Smooth muscle cell (in vitro differentiated cells): ENCODE measurements around the gene HMCN2. TPM values are rescaled to one million over a fixed set of nuclear protein-coding genes. Genes with fewer than 3 reads are reported as not detected.
"Not testable (repeated sequence)": the region's sequence is repeated elsewhere in the genome, so short reads cannot be mapped to it uniquely, and the experiment has no call there.

ENCODE experiments used
- DNase-seq: peaks from one replicate; lab custom pipeline; 2025; ENCODE audit not compliant: unreplicated experiment; lab: John Stamatoyannopoulos, UW
- H2AFZ ChIP-seq: fragments of 200-600 bp; sonication (generic); 2 replicates; pipeline ENCODE4 v1.6.0; 2016; ENCODE audit warnings: antibody characterized with exemption, low read depth, mild to moderate bottlenecking
- H3F3A ChIP-seq: fragments of 200-600 bp; sonication (generic); 2 replicates; pipeline ENCODE4 v1.6.0; 2017; ENCODE audit warnings: antibody characterized with exemption, low read depth
- H3K27ac ChIP-seq: fragments of 200-600 bp; sonication (generic); 2 replicates; pipeline ENCODE4 v1.5.1; 2016; ENCODE audit warnings: low read depth, mild to moderate bottlenecking
- H3K27me3 ChIP-seq: fragments of 200-600 bp; sonication (generic); 2 replicates; pipeline ENCODE4 v1.6.1; 2016; ENCODE audit warnings: low read depth, mild to moderate bottlenecking
- H3K36me3 ChIP-seq: fragments of 200-600 bp; sonication (generic); 2 replicates; pipeline ENCODE4 v1.5.1; 2016; ENCODE audit warnings: low read depth
- H3K4me1 ChIP-seq: fragments of 200-600 bp; sonication (generic); 2 replicates; pipeline ENCODE4 v1.5.1; 2016; ENCODE audit warnings: low read depth
- H3K4me2 ChIP-seq: fragments of 200-600 bp; sonication (generic); 2 replicates; pipeline ENCODE4 v1.6.0; 2016; ENCODE audit warnings: mild to moderate bottlenecking
- H3K4me3 ChIP-seq: fragments of 200-600 bp; sonication (generic); 2 replicates; pipeline ENCODE4 v1.5.1; 2016; ENCODE audit warnings: mild to moderate bottlenecking
- H3K79me2 ChIP-seq: fragments of 200-600 bp; sonication (generic); 2 replicates; pipeline ENCODE4 v1.6.0; 2016; ENCODE audit warnings: low read depth, mild to moderate bottlenecking
- H3K9ac ChIP-seq: fragments of 200-600 bp; sonication (generic); 2 replicates; pipeline ENCODE4 v1.6.0; 2016; ENCODE audit warnings: low read depth
- H3K9me3 ChIP-seq: fragments of 200-600 bp; sonication (generic); replicated peaks from 2 replicates; pipeline ENCODE4 v1.5.1; 2016; ENCODE audit warnings: low read depth
- H4K20me1 ChIP-seq: fragments of 200-600 bp; sonication (generic); 2 replicates; pipeline ENCODE4 v1.6.0; 2016; ENCODE audit warnings: low read depth
- CTCF ChIP-seq: fragments of 200-600 bp; sonication (generic); IDR thresholded peaks from 2 replicates; pipeline ENCODE4 v1.5.1; 2017; ENCODE audit warnings: borderline replicate concordance, mild to moderate bottlenecking, antibody characterized with exemption; ENCODE audit not compliant: insufficient read depth, poor library complexity, severe bottlenecking
- WGBS: methylation state at CpG from one replicate; pipeline ENCODE4 v1.1.7; 2016; ENCODE audit warnings: low lambda C conversion rate; 5-methylcytosine and 5-hydroxymethylcytosine counted together
- polyA plus RNA-seq: library from polyadenylated mRNA; unstranded; fragments of >200 nt; fragmentation: Nextera tagmentation; extraction: Ambion mirVana; gene quantifications from 2 replicates; pipeline ENCODE4 v1.2.1, GENCODE V29; 2016
- total RNA-seq: library from RNA; depleted of rRNA; stranded (reverse); fragments of >200 nt; gene quantifications from 2 replicates; pipeline ENCODE4 v1.2.3, GENCODE V29; 2014

Gene HMCN2
- total and polyA plus RNA-seq, 2 experiments from 2014 or later: under 0.01 TPM; not detected in 1

- no peak for DNase-seq
- no peaks in the 10 kb centered on the region for H3K9me3 ChIP-seq
- no peak overlapping the region for H2AFZ ChIP-seq
- no peak overlapping the region for H3K4me3 ChIP-seq
- 81% methylated on average over 10 of the region's 16 CpGs for WGBS
- no peak overlapping the region for H3K9ac ChIP-seq
- H3K4me2 ChIP-seq: no peak overlapping the region
- TF ChIP-seq CTCF: no peak
- H3F3A ChIP-seq: no peaks in the 10 kb centered on the region
- H3K27me3 ChIP-seq: no peaks in the 10 kb centered on the region
- H4K20me1 ChIP-seq: no peaks in the 10 kb centered on the region
- no peaks in the 10 kb centered on the region for H3K36me3 ChIP-seq
- no peak overlapping the region for H3K27ac ChIP-seq
- H3K79me2 ChIP-seq: no peaks in the 10 kb centered on the region
- H3K4me1 ChIP-seq: no peaks in the 10 kb centered on the region
Measured at GRCh38 chr9:130337784-130338380, 72.3 kb downstream of the HMCN2 start.

GRCh38 chr9:130338891-130339290, 73.3 kb downstream of the HMCN2 start:
- H3K27ac ChIP-seq, H3K9me3 ChIP-seq, H3K4me3 ChIP-seq, H3K9ac ChIP-seq, H3K4me2 ChIP-seq, H3K27me3 ChIP-seq, H3K79me2 ChIP-seq, H2AFZ ChIP-seq, H3K36me3 ChIP-seq, DNase-seq, H4K20me1 ChIP-seq, H3F3A ChIP-seq, H3K4me1 ChIP-seq: not testable (repeated sequence)
- WGBS: 93% methylated on average over 8 of the region's 8 CpGs

GRCh38 chr9:130339306-130339705, 73.7 kb downstream of the HMCN2 start:
- Histone ChIP-seq H3K9me3 (no peaks in the 10 kb centered on the region), H3K36me3 (no peaks in the 10 kb centered on the region), H2AFZ (no peak overlapping the region), H3K79me2 (no peaks in the 10 kb centered on the region), H3K27me3 (no peaks in the 10 kb centered on the region), H3K27ac (no peak overlapping the region), H3F3A (no peaks in the 10 kb centered on the region), H3K4me1 (no peaks in the 10 kb centered on the region), H4K20me1 (no peaks in the 10 kb centered on the region), H3K9ac (no peak overlapping the region), H3K4me2 (no peak overlapping the region), H3K4me3 (no peak overlapping the region)
- no peak for DNase-seq
- 85% methylated on average over 4 of the region's 4 CpGs for WGBS
- no peak for TF ChIP-seq CTCF

GRCh38 chr9:130340011-130340410, 74.5 kb downstream of the HMCN2 start:
- WGBS: 83% methylated on average over 9 of the region's 10 CpGs

GRCh38 chr9:130340557-130340956, 75.0 kb downstream of the HMCN2 start:
- WGBS: 90% methylated on average over 17 of the region's 17 CpGs
- H3F3A ChIP-seq, H3K36me3 ChIP-seq, H3K4me1 ChIP-seq, H3K4me3 ChIP-seq, H3K79me2 ChIP-seq, DNase-seq, H3K9me3 ChIP-seq, H3K9ac ChIP-seq, H3K4me2 ChIP-seq, H3K27me3 ChIP-seq, H4K20me1 ChIP-seq, H2AFZ ChIP-seq, H3K27ac ChIP-seq: not testable (repeated sequence)

More at GRCh38 chr9:130340011-130340410, 74.5 kb downstream of the HMCN2 start:
- H3F3A ChIP-seq: no peaks in the 10 kb centered on the region
- no peak for TF ChIP-seq CTCF
- H3K4me3 ChIP-seq: no peak overlapping the region
- H3K4me2 ChIP-seq: no peak overlapping the region
- no peaks in the 10 kb centered on the region for H4K20me1 ChIP-seq
- no peak overlapping the region for H3K27ac ChIP-seq
- no peak overlapping the region for H3K9ac ChIP-seq
- no peaks in the 10 kb centered on the region for H3K79me2 ChIP-seq
- no peaks in the 10 kb centered on the region for H3K9me3 ChIP-seq
- H3K27me3 ChIP-seq: no peaks in the 10 kb centered on the region
- H3K36me3 ChIP-seq: no peaks in the 10 kb centered on the region
- DNase-seq: no peak
- H2AFZ ChIP-seq: no peak overlapping the region
- no peaks in the 10 kb centered on the region for H3K4me1 ChIP-seq
